ENCODE measurements around the gene NTN5. TPM values are rescaled to one million over a fixed set of nuclear protein-coding genes. Genes with fewer than 3 reads are reported as not detected.
"Not testable (repeated sequence)": the region's sequence is repeated elsewhere in the genome, so short reads cannot be mapped to it uniquely, and the experiment has no call there.

The NTN5 gene
- total and polyA plus RNA-seq, 10 donors = 0.30 to 2.1 (median 0.74) TPM; not detected in 1

DNA sequence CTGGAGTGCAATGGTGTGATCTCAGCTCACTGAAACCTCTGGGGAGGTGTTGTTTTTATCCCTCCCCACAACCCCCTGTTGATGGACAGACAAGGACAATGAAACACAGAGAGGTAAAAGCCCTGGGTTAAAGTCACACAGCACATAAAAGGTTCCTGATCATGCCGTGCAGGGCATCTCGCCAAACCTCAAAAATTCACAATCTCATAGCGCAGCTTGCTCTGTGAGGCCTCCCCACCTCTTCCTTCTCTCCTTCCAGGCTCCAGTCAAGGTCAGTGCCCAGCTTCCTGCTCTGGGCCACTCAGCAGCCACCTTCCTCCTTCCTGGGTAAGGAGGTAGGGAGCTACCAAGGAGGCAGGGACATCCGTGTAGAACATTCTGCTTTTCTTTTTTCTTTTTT lies 25.2 kb upstream of the NTN5 start:
- no peaks in the 10 kb centered on the region for H3K9me3 ChIP-seq
- DNase-seq = no peak
- no peak overlapping the region for H3K4me3 ChIP-seq
- TF ChIP-seq POLR2A (IDR thresholded peaks at IDR 0.05) (no peak), POLR2AphosphoS5 (IDR thresholded peaks at IDR 0.05) (peak in 2 of 3 donors; percentile 60 to 73)
- TF ChIP-seq, protein P1, sequence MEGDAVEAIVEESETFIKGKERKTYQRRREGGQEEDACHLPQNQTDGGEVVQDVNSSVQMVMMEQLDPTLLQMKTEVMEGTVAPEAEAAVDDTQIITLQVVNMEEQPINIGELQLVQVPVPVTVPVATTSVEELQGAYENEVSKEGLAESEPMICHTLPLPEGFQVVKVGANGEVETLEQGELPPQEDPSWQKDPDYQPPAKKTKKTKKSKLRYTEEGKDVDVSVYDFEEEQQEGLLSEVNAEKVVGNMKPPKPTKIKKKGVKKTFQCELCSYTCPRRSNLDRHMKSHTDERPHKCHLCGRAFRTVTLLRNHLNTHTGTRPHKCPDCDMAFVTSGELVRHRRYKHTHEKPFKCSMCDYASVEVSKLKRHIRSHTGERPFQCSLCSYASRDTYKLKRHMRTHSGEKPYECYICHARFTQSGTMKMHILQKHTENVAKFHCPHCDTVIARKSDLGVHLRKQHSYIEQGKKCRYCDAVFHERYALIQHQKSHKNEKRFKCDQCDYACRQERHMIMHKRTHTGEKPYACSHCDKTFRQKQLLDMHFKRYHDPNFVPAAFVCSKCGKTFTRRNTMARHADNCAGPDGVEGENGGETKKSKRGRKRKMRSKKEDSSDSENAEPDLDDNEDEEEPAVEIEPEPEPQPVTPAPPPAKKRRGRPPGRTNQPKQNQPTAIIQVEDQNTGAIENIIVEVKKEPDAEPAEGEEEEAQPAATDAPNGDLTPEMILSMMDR (IDR thresholded peaks at IDR 0.05 in 8 of 11, conservative IDR thresholded peaks at IDR 0.05 in 3 of 11) = no peak
- H3K27me3 ChIP-seq (replicated peaks in 1 of 7) = peaks cover 0 to 30% (median 9%) of the 10 kb centered on the region in 7 donors
- H3K4me1 ChIP-seq = peaks cover 7 to 32% (median 20%) of the 10 kb centered on the region in 6 donors
- H3K27ac ChIP-seq = peak overlapping the region in 7 of 8 donors; percentile 23 to 76 (median 57)
- 27 to 49% (median 37%) methylated on average over 4 of the region's 4 CpGs for WGBS, 5 donors
- peaks cover 0 to 17% (median 0%) of the 10 kb centered on the region in 6 donors for H3K36me3 ChIP-seq
- intact Hi-C loops (cut with DNase I; ENCODE audit: low total_unique reads) = no loop called here

DNA sequence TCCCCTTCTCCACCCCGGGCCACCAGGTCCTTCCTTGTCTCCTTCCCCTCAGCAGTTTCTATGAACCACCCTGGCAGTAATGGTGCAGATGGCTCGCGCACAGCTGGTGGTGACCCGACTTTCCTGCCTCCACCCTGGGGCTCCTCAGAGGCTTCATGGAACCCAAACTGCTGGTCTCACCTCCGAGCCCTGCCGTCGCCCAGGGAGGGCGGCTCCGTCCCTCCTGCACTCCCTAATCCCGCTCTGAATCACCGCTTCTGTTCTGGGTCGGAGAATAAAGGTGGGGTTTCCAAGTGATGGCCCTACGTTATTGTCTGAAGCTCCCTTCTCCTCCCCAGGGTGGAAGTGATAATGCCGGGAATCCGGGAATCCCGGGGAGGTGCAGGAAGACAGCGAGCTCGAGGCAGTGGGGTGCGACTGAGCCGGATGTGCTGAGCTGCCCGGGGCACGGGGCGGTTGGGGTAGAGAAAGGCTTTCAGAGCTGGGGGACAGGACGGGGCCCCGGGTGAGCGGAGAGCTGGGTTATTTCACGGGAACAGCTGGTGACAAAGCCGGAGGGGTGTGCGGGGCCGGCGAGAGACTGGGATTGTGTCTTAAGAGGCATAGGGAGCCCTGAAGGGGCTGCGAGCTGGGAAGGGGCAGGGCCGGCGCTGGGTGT lies 23.7 kb upstream of the NTN5 start:
- 3 to 5% (median 4%) methylated on average over 33 to 34 of the region's 34 CpGs for WGBS, 5 donors

DNA sequence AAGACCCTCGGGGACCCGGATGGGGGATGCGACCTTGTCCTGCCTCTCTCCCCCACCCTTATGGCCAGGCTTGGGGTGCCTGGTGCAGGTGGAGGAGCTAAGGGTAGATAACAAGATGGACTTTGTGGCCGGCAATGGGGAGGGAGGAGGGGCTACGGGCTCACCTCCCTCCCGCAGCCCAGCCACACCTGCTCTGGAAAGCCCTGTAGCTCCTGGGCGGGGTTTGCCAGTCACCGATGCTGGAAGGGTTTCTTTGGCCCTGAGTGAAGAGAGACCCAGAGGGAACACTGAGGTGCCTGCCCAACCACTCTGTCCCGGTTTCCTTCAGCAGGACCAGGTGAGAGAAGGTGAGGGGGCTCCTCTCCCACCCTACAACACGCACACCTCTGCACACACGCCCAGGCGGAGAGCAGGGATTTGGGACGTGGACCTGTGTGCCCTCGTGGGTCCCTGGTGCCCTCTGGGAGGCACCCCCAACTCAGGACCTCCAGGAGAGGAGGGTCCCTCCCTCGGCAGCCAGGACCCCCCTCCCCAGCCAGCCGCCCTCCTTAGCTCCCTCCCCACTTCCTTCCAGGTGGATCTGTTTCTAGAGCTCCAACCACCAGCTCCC lies 23.0 kb upstream of the NTN5 start, which contains the start of gene FUT2:
Gene FUT2 (plus strand): TSS at position 229 of the 610 bp plus-strand sequence. CDS start 6,986 bp downstream, outside the sequence.
- peak within 1 kb of the TSS in 6 of 8 donors; percentile 43 to 76 (median 66) for H3K27ac ChIP-seq
- intact Hi-C loops (cut with DNase I; ENCODE audit: low total_unique reads) = no loop called here
- no peaks in the 10 kb centered on the region for H3K36me3 ChIP-seq

More for the DNA sequence above, 23.7 kb upstream of the NTN5 start:
- intact Hi-C loops (cut with DNase I; ENCODE audit: low total_unique reads) = no loop called here
- DNase-seq = no peak
- H3K4me3 ChIP-seq = peak overlapping the region in 7 of 8 donors; percentile 8 to 56 (median 23)
- H3K9me3 ChIP-seq = no peaks in the 10 kb centered on the region
- peak overlapping the region in 6 of 8 donors; percentile 43 to 76 (median 66) for H3K27ac ChIP-seq
- H3K36me3 ChIP-seq = peaks cover 0 to 3% (median 0%) of the 10 kb centered on the region in 6 donors
- H3K4me1 ChIP-seq = peaks cover 7 to 32% (median 20%) of the 10 kb centered on the region in 6 donors
- peak in 2 of 3 donors; percentile 63 to 65 for TF ChIP-seq POLR2AphosphoS5 (IDR thresholded peaks at IDR 0.05)
- TF ChIP-seq, protein P1 (IDR thresholded peaks at IDR 0.05 in 8 of 11, conservative IDR thresholded peaks at IDR 0.05 in 3 of 11) = no peak
- no peak for TF ChIP-seq POLR2A (IDR thresholded peaks at IDR 0.05)
- H3K27me3 ChIP-seq (replicated peaks in 1 of 7) = peaks cover 0 to 30% (median 9%) of the 10 kb centered on the region in 7 donors

DNA sequence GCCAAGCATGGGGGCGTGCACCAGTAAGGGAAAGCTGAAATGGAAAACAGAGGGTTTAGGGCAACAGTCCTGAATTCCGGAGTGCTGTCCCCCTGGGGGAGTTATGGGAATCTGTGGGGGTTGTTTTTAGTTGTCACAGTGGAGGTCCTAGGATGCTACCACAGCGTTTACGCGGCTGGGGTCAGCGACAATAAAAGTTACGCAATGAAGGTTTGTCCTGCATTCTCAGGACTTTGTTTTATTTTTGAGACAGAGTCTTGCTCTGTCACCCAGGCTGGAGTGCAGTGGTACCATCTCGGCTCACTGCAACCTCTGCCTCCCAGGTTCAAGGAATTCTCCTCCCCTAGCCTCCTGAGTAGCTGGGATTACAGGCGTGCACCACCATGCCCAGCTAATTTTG lies 20.8 kb upstream of the NTN5 start:
- H3K36me3 ChIP-seq; intact Hi-C loops (cut with DNase I; ENCODE audit: low total_unique reads); DNase-seq; H3K27ac ChIP-seq; H3K4me3 ChIP-seq; H3K9me3 ChIP-seq: not testable (repeated sequence)
- Histone ChIP-seq H3K4me1 (peaks cover 7 to 32% (median 20%) of the 10 kb centered on the region in 6 donors), H3K27me3 (replicated peaks in 1 of 7) (peaks cover 0 to 30% (median 9%) of the 10 kb centered on the region in 7 donors)
- WGBS, 5 donors = 83 to 95% (median 89%) methylated on average over 9 of the region's 9 CpGs

More for the DNA sequence above, 23.0 kb upstream of the NTN5 start, which contains the start of gene FUT2:
- Histone ChIP-seq H3K27me3 (replicated peaks in 1 of 7) (peaks cover 0 to 30% (median 9%) of the 10 kb centered on the region in 7 donors), H3K4me3 (peak within 1 kb of the TSS in 7 of 8 donors; percentile 8 to 56 (median 23)), H3K4me1 (peaks cover 7 to 32% (median 20%) of the 10 kb centered on the region in 6 donors), H3K9me3 (no peaks in the 10 kb centered on the region)
- no peak for DNase-seq
- 41 to 51% (median 42%) methylated on average over 6 to 16 of the region's 16 CpGs for WGBS, 5 donors
- TF ChIP-seq, protein P1 (IDR thresholded peaks at IDR 0.05 in 8 of 11, conservative IDR thresholded peaks at IDR 0.05 in 3 of 11) = no peak
- TF ChIP-seq POLR2AphosphoS5 (IDR thresholded peaks at IDR 0.05) = no peak
- no peak for TF ChIP-seq POLR2A (IDR thresholded peaks at IDR 0.05)
